A204.1 (cell line): ENCODE results near the gene ADRA2C.

Source experiments
- FAIRE-seq: peaks from 2 replicates; lab custom pipeline; 2012; peaks lifted over from hg19 to GRCh38; lab: Jason Lieb, UNC

ADRA2C gene

DNA sequence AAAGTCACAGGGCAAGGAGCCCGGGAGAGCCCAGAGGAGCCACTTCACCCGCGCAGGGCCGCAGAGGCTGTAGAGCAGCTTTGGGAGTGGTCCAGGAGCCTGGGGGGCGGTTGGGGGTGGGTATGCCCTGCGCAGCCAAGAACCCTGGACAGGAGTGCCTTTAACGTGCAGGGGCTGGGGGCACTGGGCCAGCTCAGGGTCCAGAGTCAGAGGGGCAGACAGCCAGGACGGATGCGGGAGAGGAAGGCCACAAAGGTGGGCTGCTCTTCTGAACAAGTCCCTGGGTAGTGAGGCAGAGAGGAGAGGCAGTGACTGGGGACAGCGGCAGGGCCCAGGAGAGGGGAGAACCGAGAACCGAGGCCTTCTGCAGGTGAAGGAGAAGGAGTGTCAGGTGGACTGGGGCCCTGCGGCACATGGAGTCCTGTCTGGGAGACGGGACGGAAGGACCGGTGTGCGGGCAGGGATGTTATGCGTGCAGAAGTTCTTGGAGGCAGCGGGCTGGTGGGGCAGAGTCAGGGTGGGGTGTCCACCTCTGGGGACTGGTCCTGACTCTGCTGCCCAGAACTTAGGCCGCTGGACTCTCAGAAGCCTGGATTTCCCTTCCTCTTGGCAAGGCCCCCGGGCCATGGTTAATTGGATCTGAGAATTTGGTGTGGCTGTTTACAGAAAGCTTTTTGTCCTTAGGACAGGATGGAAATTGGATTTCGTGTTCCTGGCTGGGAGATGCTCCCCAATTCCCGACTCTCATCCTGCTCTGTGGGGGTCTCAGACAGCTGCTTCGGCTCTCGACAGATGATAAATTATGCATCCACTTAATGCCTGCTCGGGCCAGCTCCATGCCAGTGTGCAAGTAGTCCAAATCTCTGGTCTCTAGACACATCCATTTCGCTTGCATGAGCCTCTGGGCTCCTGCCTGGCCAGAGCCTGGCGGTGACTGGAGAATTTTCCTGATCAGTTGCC, 31.9 kb downstream of the ADRA2C start:
- FAIRE-seq = no peak

GRCh38 chr4:3799496-3799895, 33.3 kb downstream of the ADRA2C start:
- no peak for FAIRE-seq

- no peak for FAIRE-seq
These were observed 34.2 kb downstream of the ADRA2C start for GRCh38 chr4:3800351-3800750.

DNA sequence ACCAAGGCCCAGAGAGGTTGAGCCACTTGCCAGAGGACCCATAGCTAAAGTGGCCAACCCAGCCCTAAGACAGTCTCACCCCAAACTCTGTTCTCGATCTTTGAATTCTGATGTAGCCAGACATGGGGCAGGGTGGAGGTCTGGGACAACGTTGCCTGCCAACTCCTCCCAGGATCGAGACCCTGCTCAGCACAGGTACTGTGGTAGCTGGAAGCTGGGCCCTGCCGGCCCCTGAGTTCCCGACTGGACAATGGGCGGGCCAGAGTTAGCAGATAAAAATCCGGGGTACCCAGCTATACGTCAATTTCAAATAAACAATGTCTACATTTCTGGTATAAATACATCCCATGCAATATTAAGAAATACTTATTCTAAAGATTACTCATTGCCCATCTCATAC, 35.3 kb downstream of the ADRA2C start:
- no peak for FAIRE-seq

DNA sequence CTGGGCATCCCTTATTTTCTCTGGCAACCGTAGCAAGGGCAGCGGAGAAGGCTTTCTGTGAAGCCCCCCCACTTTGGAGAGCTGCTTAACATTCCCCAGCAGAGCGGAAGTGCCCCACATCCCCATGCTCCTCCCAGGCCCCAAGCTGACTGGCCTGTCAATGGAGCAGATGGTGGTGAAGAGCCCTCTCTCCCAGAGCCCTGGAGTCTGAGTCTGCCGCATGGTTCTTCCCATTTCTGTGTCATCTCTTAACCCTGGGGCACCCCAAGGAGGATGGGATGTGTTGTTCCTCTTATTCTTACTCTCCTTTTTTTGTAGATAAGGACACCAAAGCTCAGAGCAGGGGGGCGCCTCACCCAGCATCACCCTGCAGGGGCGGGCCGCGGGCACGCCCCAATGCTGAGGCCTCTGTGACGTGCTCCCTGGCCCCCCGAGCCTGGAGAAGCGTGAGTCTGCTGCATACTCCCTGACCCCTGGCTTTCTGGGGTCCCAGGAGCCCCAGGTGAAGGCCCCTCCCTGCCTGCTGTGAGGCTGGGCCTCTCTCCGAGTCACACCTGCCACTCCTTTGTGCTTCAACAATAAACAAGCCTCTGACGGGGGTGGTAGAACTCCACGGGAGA, 35.9 kb downstream of the ADRA2C start:
- no peak for FAIRE-seq

- no peak for FAIRE-seq
These were observed 36.6 kb downstream of the ADRA2C start for GRCh38 chr4:3802571-3803474.

DNA sequence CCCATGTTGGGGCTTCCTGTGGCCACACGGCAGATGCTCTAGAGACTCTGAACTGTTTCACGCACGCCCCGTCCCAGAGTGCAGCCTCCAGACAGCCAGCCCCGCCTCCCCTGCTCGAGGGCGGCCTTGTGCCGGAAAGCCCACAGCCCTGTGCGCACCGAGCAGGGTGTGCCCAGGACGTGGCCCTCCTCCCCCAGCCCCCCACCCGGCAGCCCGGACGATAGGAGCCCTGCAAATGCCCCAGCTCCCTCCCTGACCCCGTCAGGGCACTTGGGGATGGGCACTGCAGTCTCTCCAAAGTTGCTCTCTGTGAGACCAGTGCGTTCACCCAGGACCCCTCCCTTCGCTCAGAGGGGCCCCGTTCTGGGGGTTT, 37.3 kb downstream of the ADRA2C start:
- no peak for FAIRE-seq

- no peak for FAIRE-seq
These were observed 37.8 kb downstream of the ADRA2C start for GRCh38 chr4:3803946-3804345.

DNA sequence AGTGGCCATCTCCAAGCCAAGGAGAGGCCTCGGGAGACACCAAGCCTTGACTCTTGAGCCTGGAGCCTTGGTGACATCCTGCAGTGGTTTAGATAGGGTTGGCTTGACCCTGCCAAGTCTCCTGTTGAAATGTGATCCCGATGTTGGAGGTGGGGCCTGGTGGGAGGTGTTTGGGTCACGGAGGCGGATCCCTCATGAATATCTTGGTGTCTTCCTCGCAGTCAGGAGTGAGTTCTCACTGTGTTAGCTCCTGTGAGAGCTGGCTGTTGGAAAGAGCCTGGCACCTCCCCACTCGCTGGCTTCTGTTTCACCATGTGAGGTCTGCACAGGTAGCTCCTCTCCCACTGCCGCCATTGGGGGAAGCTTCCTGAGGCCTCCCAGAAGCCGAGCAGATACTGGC, 38.8 kb downstream of the ADRA2C start:
- no peak for FAIRE-seq

GRCh38 chr4:3805731-3806130, 39.5 kb downstream of the ADRA2C start:
- FAIRE-seq = no peak

DNA sequence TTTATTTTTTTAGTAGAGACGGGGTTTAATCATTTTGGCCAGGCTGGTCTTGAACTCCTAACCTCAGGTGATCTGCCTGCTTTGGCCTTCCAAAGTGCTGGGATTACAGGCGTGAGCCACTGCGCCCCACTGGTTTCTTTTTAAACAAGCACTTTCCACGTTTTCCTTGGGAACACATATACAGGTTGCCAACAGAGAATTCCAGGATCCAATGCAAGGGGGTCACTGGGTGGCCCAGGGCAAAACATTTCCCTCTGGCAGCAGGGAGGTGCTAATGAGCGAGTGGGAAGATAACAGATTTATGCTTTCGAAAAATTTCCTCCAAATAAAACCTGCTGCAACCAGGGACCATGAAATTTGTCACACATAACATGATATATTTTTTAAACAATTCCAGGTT, 41.1 kb downstream of the ADRA2C start:
- FAIRE-seq = no peak

DNA sequence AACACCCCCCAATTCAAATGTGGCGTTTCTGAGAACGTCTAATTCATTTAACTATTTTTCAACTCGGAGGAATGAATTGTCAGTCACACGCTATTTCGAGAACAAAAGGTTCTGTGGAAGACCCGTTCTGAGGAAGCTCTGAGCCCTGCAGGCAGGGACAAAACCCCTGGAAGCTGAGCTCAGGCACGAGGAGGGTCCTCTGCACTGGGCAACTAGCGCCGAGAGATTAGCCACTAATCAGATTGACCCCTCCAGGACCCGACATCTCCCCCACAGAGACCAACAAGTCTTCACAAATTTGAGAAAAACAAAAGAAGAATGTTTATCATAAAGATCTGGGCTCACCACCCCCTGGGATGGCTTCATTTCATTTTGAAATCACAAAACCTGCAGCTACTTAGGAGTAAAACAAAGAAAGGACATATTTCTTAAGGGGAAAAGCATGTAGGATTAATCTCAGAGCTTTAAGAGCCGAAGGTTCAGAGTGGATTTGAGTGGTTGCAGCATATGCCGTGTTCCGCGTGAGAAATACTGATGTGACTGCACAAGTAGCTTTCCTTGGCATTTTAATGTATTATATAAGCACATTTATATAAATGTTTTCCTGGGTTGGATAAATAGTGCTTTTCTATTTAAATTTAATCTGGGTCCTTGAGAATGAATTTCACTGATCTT, 41.8 kb downstream of the ADRA2C start:
- FAIRE-seq = no peak

DNA sequence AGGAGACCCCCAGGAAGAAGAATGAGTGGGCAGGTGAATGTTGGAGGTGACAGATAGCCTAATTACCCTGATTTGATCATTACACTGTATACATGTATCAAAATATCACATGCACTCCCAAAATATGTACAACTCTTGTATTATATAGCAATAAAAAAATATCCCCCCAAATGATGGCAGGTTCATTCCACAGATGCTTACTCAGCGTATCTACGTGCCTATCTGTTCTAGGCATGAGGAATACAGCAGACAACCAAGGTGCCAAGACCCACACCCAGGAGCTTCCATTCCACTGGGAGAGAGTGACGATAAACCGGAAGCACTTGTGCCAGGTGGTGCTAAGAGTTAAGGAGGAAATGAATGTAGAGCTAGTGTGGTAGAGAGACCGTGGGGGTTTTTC, 42.4 kb downstream of the ADRA2C start:
- FAIRE-seq = no peak

- FAIRE-seq = no peak
These were observed 42.8 kb downstream of the ADRA2C start for GRCh38 chr4:3809028-3809427.

- FAIRE-seq = no peak
These were observed 43.4 kb downstream of the ADRA2C start for GRCh38 chr4:3809451-3810110.

GRCh38 chr4:3810111-3810680, 44.0 kb downstream of the ADRA2C start:
- FAIRE-seq = no peak

DNA sequence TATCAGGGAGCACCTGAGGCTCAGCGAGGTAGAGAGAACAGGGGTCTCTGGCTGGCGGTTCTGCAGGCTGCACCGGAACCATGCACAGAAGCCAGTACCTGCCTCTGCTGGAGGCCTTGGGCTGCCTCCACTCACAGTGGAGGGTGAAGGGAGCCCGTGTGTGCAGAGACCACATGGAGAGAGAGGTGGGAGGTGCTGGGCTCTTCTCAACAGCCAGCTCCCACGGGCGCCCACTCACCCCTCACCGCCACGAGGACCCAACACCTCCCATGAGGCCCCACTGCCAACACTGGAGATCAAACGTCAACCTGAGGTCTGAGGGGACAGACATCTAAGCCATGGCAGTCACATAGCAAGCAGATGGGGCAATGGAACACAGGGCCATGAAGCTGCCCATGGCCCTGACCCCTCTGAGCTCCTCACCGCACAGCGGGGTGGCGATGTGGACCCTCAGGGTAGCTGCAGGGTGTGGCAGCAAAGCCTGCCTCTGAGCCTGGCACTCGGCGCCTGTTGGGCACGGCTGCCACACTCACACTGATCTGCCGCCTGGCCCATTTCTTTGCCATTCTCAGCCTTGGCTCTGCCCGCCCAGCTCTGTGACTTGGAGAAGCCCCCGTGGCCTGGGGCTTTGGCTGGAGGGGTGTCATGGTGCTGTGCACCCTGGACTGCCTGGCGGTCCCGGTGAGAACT, 44.8 kb downstream of the ADRA2C start:
- FAIRE-seq = no peak

DNA sequence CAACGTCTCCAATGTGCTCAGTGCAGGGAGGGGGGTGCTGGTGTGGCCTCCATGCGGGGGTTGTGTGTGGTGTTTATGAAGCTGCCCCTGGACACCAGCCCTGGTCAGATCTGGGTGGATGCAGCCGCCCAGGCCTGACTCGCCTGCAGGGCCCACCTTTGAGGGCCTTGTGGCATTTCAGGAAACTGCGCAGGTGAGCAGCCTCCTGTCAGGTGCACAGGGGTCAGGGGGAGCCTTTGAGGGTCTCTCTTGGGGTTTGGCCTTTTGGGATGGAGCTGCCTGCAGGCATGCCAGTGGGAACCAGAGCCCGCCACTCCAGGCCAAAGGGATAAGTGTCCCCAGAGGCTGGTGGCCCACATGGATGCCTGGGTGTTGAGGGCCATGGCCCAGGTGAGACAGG, 45.4 kb downstream of the ADRA2C start:
- FAIRE-seq = no peak

DNA sequence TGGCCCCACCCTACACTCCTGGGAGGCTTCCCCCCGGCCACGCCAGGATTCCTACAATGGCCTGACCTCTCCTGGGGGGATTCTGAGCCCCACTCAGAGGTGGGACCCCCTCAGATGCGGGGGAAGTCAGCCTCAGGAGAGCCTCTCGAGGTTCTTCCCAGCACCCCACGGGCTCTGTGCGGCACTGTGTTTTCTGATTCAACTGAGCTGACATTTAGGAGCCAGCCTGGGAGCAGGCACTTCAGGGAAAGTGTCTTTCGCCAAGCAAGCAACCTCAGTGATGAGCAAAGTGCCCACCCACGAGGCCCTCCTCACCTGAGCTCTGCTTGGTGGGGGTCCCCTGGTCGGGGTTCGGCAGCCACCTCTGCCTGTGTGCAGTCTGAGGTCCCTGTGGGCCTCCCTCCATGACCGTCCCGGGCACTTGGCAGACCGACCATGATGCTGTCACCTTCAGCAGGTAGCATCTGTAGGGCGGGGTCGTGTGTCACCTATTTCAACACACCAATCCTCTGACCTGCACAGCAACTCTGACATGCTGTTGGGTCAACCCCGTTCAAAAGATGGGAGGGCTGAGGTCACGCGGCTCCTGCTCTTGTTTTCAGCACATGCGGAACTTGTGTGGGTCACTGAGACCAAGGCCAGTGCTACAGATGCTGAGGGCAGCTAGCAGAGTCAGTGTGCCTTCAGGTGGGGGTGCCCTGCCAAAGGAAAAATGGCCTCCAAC, 46.2 kb downstream of the ADRA2C start:
- FAIRE-seq = no peak
